ENCODE measurements around the gene RFPL2.

- TF ChIP-seq, protein P1, sequence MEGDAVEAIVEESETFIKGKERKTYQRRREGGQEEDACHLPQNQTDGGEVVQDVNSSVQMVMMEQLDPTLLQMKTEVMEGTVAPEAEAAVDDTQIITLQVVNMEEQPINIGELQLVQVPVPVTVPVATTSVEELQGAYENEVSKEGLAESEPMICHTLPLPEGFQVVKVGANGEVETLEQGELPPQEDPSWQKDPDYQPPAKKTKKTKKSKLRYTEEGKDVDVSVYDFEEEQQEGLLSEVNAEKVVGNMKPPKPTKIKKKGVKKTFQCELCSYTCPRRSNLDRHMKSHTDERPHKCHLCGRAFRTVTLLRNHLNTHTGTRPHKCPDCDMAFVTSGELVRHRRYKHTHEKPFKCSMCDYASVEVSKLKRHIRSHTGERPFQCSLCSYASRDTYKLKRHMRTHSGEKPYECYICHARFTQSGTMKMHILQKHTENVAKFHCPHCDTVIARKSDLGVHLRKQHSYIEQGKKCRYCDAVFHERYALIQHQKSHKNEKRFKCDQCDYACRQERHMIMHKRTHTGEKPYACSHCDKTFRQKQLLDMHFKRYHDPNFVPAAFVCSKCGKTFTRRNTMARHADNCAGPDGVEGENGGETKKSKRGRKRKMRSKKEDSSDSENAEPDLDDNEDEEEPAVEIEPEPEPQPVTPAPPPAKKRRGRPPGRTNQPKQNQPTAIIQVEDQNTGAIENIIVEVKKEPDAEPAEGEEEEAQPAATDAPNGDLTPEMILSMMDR (conservative IDR thresholded peaks at IDR 0.05; ENCODE audit: low read depth, low read length), result no peak
- TF ChIP-seq EZH2 (IDR thresholded peaks at IDR 0.05; ENCODE audit: low read length, unreplicated experiment), result no peak
Observed at GRCh38 chr22:32205974-32206773, 1.3 kb upstream of the RFPL2 start.

Measured in PC-3 (cell line).